Neural cell (in vitro differentiated cells): ENCODE measurements around the gene VSIG10L. TPM values are rescaled to one million over a fixed set of nuclear protein-coding genes. Genes with fewer than 3 reads are reported as not detected.

Experiments
- H2AFZ ChIP-seq: fragments of 200-600, 300-800 bp; sonication (generic), shearing (Covaris generic); 2 replicates; pipeline ENCODE4 v1.6.0; 2014; ENCODE audit warnings: low read depth, mild to moderate bottlenecking, antibody characterized with exemption, low read length, moderate library complexity
- H3F3A ChIP-seq: fragments of 200-600 bp; shearing (Covaris generic); 2 replicates; pipeline ENCODE4 v1.6.1; 2016; ENCODE audit warnings: mild to moderate bottlenecking, moderate library complexity, mixed read lengths, antibody characterized with exemption, low read length; ENCODE audit not compliant: insufficient read depth, poor library complexity, severe bottlenecking
- H3K27ac ChIP-seq: fragments of 200-600, 300-800 bp; sonication (generic), shearing (Covaris generic); 2 replicates; pipeline ENCODE4 v1.5.1; 2014; ENCODE audit warnings: mild to moderate bottlenecking, low read length, moderate library complexity
- H3K27me3 ChIP-seq: fragments of 300-800, 200-600 bp; sonication (generic), shearing (Covaris generic); 2 replicates; pipeline ENCODE4 v1.6.0; 2014; ENCODE audit warnings: mild to moderate bottlenecking, low read depth, low read length, moderate library complexity; ENCODE audit not compliant: insufficient read depth
- H3K36me3 ChIP-seq: fragments of 300-800, 200-600 bp; sonication (generic), shearing (Covaris generic); 2 replicates; pipeline ENCODE4 v1.5.1; 2014; ENCODE audit warnings: mild to moderate bottlenecking, antibody characterized with exemption, low read length, moderate library complexity; ENCODE audit not compliant: insufficient read depth
- H3K4me2 ChIP-seq: fragments of 300-800, 200-600 bp; sonication (generic), shearing (Covaris generic); 2 replicates; pipeline ENCODE4 v1.6.0; 2014; ENCODE audit warnings: mild to moderate bottlenecking, low read length
- H3K4me3 ChIP-seq: fragments of 300-800, 200-600 bp; sonication (generic), shearing (Covaris generic); 2 replicates; pipeline ENCODE4 v1.5.1; 2014; ENCODE audit warnings: mild to moderate bottlenecking, low read length, moderate library complexity
- H3K79me2 ChIP-seq: fragments of 200-600 bp; shearing (Covaris generic); replicated peaks from 2 replicates; pipeline ENCODE4 v1.6.0; 2014; ENCODE audit warnings: mild to moderate bottlenecking, low read length, moderate library complexity; ENCODE audit not compliant: insufficient read depth
- H3K9ac ChIP-seq: fragments of 300-800, 200-600 bp; sonication (generic), shearing (Covaris generic); 2 replicates; pipeline ENCODE4 v1.6.1; 2016; ENCODE audit warnings: mild to moderate bottlenecking, low read length, mixed read lengths
- H3K9me2 ChIP-seq: fragments of 200-600 bp; shearing (Covaris generic); 2 replicates; pipeline ENCODE4 v1.6.1; 2016; ENCODE audit warnings: mild to moderate bottlenecking, low read length, mixed read lengths; ENCODE audit not compliant: insufficient read depth
- H3K9me3 ChIP-seq: fragments of 200-600, 300-800 bp; sonication (generic), shearing (Covaris generic); 2 replicates; pipeline ENCODE4 v1.6.1; 2016; ENCODE audit warnings: mild to moderate bottlenecking, mixed run types, low read length, moderate library complexity, mixed read lengths
- H4K20me1 ChIP-seq: fragments of 200-600 bp; shearing (Covaris generic); 2 replicates; pipeline ENCODE4 v1.6.1; 2016; ENCODE audit warnings: mild to moderate bottlenecking, mixed run types; ENCODE audit not compliant: insufficient read depth
- EP300 ChIP-seq: fragments of 450-650 bp; conservative IDR thresholded peaks from 2 replicates; pipeline ENCODE4 v1.6.1; 2014; ENCODE audit warnings: antibody characterized with exemption, mild to moderate bottlenecking, moderate library complexity; ENCODE audit not compliant: poor library complexity, severe bottlenecking
- EZH2 ChIP-seq: fragments of 200-600, 300-800 bp; shearing (Covaris generic), sonication (generic); IDR thresholded peaks from 2 replicates; pipeline ENCODE4 v1.6.1; 2014; ENCODE audit warnings: antibody characterized with exemption, low read length, borderline replicate concordance, mild to moderate bottlenecking; ENCODE audit not compliant: insufficient read depth, poor library complexity, severe bottlenecking
- MXI1 ChIP-seq: fragments of 450-650 bp; conservative IDR thresholded peaks from 2 replicates; pipeline ENCODE4 v1.6.1; 2014; ENCODE audit warnings: antibody characterized with exemption, mild to moderate bottlenecking; ENCODE audit not compliant: poor library complexity, severe bottlenecking
- RAD21 ChIP-seq: fragments of 450-650 bp; conservative IDR thresholded peaks from 2 replicates; pipeline ENCODE4 v1.6.1; 2014; ENCODE audit warnings: antibody characterized with exemption, mild to moderate bottlenecking, moderate library complexity
- SMC3 ChIP-seq: fragments of 450-650 bp; conservative IDR thresholded peaks from 2 replicates; pipeline ENCODE4 v1.6.1; 2014; ENCODE audit warnings: antibody characterized with exemption, mild to moderate bottlenecking, moderate library complexity; ENCODE audit not compliant: poor library complexity
- TAF1 ChIP-seq: IDR thresholded peaks from 2 replicates; pipeline ENCODE4 v1.6.1; 2012; ENCODE audit warnings: low read depth
- polyA plus RNA-seq: library from polyadenylated mRNA; depleted of rRNA; stranded (reverse); fragments of >200 nt; gene quantifications from 2 replicates; pipeline ENCODE4 v1.2.3, GENCODE V29; 2014
- TF ChIP-seq, protein P1 (sequence below): fragments of 450-650 bp; IDR thresholded peaks from 2 replicates; pipeline ENCODE4 v1.5.1; 2014; ENCODE audit warnings: antibody characterized with exemption, mild to moderate bottlenecking, moderate library complexity; ENCODE audit not compliant: poor library complexity, severe bottlenecking
- TF ChIP-seq, protein P2 (sequence below): IDR thresholded peaks from 2 replicates; pipeline ENCODE4 v1.6.1; 2012; ENCODE audit warnings: borderline replicate concordance

The VSIG10L gene
- polyA plus RNA-seq, 1 donor from 2014 or later, result 2.3 TPM

DNA sequence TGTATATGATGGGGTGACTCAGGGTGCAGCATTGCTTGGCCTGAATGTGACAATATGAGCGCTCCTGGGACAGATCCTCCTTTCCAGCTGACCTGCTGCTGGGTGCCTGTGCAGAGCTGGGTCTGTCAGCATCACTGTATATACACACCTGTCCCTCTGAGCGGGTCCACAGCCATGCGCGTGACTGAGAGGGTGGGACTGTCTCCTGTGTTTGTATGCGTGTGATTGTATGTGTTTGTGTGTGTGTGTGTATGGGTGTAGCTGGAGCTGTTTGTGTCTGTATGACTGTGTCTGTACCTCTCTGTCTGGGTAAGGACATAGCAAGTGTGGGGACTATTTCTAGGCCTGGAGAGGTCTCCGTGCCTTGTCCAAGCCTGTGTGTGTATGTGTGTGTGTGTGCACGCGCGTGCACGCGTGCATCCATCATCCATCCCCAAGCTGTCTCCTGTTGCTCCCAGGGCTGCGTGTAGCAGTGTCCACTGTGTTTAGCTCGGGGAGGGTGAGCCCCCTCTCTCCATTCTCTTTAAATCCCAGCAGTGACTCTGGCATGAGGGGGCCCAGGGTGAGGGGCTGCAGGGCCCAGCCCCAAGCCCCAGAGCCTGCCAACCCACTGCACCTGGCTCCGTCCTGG, 22.2 kb downstream of the VSIG10L start (continued):
- TF ChIP-seq, protein P1, sequence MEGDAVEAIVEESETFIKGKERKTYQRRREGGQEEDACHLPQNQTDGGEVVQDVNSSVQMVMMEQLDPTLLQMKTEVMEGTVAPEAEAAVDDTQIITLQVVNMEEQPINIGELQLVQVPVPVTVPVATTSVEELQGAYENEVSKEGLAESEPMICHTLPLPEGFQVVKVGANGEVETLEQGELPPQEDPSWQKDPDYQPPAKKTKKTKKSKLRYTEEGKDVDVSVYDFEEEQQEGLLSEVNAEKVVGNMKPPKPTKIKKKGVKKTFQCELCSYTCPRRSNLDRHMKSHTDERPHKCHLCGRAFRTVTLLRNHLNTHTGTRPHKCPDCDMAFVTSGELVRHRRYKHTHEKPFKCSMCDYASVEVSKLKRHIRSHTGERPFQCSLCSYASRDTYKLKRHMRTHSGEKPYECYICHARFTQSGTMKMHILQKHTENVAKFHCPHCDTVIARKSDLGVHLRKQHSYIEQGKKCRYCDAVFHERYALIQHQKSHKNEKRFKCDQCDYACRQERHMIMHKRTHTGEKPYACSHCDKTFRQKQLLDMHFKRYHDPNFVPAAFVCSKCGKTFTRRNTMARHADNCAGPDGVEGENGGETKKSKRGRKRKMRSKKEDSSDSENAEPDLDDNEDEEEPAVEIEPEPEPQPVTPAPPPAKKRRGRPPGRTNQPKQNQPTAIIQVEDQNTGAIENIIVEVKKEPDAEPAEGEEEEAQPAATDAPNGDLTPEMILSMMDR, result no peak

DNA sequence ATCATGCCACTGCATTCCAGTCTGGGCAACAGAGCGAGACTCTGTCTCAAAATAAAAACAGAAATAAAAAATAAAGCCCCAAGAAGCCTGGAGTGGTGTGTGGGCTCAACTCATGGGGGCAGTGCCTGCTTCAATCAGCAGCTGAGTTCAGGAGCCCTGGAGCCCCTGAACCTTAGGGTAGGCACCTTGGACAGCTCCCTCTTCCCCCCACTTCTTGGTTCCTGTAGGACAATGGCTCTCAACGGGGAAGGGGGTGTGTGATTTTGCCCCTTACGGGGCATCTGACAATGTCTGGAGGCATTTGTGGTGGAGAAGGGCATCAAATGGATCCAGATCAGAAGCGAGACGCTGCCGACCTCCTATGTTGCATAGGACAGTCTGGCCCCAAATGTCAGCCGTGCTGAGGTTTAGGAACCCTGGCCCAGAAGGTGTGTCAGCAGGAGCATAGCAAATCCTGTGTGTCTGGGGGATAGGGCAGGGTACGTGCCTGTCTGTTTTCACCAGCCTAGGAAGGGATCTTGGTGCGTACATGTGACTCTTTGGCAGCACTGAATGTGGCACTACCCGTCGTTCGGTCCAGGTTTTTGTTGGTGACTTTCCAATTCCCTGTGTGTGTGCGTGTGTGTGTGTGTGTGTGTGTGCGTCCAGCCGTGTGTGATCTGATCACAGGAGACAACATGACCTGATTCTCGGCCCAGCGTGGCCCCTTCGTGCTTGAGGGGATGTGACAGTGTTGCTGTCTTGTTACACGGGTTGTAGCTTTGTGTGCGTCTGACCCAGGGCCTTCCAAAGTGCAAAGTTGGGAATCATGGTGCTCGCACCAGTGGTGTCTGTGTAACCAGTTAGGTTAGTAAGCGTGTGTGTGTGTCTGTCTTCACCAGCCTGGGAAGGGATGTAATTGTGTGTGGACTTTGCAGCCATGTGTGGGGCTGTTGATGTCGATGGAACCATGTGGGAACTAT, 23.0 kb downstream of the VSIG10L start:
- no peak overlapping the region for H2AFZ ChIP-seq
- no peak overlapping the region for H3K4me2 ChIP-seq
- no peaks in the 10 kb centered on the region for H4K20me1 ChIP-seq
- peak overlapping the region; percentile 34 for H3K4me3 ChIP-seq
- no peaks in the 10 kb centered on the region for H3K79me2 ChIP-seq
- H3K9ac ChIP-seq, result peak overlapping the region; percentile 31
- no peaks in the 10 kb centered on the region for H3K27me3 ChIP-seq
- no peaks in the 10 kb centered on the region for H3K9me2 ChIP-seq
- no peak overlapping the region for H3K27ac ChIP-seq
- H3K9me3 ChIP-seq, result no peaks in the 10 kb centered on the region
- H3K36me3 ChIP-seq, result no peaks in the 10 kb centered on the region
- TF ChIP-seq SMC3 (no peak), TAF1 (no peak), MXI1 (no peak), RAD21 (no peak), EP300 (no peak), EZH2 (no peak)
- TF ChIP-seq, protein P2, sequence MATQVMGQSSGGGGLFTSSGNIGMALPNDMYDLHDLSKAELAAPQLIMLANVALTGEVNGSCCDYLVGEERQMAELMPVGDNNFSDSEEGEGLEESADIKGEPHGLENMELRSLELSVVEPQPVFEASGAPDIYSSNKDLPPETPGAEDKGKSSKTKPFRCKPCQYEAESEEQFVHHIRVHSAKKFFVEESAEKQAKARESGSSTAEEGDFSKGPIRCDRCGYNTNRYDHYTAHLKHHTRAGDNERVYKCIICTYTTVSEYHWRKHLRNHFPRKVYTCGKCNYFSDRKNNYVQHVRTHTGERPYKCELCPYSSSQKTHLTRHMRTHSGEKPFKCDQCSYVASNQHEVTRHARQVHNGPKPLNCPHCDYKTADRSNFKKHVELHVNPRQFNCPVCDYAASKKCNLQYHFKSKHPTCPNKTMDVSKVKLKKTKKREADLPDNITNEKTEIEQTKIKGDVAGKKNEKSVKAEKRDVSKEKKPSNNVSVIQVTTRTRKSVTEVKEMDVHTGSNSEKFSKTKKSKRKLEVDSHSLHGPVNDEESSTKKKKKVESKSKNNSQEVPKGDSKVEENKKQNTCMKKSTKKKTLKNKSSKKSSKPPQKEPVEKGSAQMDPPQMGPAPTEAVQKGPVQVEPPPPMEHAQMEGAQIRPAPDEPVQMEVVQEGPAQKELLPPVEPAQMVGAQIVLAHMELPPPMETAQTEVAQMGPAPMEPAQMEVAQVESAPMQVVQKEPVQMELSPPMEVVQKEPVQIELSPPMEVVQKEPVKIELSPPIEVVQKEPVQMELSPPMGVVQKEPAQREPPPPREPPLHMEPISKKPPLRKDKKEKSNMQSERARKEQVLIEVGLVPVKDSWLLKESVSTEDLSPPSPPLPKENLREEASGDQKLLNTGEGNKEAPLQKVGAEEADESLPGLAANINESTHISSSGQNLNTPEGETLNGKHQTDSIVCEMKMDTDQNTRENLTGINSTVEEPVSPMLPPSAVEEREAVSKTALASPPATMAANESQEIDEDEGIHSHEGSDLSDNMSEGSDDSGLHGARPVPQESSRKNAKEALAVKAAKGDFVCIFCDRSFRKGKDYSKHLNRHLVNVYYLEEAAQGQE, result no peak
- TF ChIP-seq, protein P1, result no peak
- no peaks in the 10 kb centered on the region for H3F3A ChIP-seq
